GM21576 (cell line): ENCODE data around the gene SETBP1.

Experiments used
- ATAC-seq: cut with Tn5 transposase; IDR thresholded peaks from one replicate; pipeline ENCODE4 v1.9.1; 2021; ENCODE audit warnings: mild to moderate bottlenecking, moderate library complexity; ENCODE audit not compliant: unreplicated experiment

The SETBP1 gene

DNA sequence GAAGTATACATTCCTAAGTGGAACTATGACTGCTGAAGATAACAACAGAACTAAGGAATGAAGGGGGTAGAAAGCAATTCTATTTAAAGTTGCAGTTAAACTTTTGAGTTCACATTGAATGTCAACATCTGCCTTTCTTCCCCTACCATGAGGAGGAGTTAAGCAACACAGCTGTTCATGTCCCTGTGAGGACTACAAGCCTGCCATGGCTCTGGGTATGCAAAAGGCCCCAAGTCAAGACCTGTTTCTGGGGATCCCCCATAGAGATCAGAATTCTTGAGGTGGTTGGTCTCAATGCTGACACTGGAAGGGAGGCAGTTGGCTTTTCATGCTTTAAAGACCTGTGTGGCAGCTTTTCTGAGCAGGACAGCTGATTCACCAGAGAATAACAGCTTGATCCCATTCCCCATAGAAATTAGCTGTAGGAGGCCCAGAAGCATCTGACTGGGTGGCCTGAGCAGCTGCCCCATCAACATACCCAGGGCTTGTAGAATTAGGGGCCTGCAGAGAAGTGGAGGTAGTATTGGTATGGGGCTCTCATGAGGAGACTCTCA lies 131.0 kb downstream of the SETBP1 start:
- ATAC-seq: no peak

DNA sequence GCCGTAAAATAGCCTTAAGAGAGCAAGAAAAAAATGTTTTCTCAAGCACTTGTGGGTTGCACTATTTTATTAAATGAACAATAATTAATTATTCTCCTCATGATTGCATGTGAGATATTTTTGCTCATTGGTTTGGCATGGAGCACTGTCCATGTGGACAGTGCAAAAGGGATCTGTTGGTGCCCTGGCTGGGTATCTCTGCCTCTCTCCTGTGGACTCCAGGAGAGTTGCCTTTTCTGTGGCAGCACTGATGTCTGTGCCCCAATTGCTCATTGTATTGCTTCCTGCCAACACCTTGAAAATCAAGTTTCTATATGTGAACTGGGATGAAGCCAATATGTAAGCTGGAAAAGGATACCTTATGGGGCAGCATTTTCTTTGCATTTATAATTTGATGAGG lies 131.7 kb downstream of the SETBP1 start:
- ATAC-seq: no peak

DNA sequence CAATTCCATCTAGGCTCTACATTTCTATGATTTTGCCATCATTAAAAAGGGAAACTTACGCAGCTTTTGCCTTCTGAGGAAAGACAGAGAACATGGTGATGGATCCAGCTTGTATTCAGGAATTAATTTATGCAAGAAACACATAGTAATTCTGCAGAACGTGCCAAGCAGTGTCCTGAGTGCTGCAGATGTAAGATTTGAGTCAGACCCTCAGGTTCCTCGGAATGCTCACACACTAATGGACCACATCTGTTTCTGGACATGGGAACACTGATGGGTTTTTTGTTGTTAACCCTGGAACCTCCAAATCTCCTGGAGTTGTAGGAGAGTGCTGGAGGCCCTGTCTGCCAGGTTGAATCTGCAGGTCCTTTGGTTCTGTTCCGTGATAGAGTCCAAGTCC lies 132.9 kb downstream of the SETBP1 start:
- no peak for ATAC-seq

DNA sequence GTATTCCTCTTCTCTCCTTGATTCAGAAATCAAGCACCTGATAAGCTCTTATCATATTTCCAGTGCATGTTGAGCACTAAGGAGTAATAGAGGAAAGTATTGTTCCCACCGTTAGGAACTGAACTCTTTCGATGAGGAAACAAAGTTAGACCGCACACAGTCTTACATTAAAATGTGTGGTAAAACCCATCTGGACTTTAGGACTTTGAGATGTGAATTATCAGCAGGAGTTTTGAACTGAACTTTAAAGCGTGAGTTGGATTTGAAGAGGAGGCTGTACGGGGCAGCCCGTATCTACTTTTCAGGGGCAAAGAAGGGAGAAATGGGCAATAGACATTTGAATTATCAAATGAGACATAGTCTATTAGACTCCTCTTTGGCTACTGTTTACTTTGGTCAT lies 134.4 kb downstream of the SETBP1 start:
- ATAC-seq: no peak

DNA sequence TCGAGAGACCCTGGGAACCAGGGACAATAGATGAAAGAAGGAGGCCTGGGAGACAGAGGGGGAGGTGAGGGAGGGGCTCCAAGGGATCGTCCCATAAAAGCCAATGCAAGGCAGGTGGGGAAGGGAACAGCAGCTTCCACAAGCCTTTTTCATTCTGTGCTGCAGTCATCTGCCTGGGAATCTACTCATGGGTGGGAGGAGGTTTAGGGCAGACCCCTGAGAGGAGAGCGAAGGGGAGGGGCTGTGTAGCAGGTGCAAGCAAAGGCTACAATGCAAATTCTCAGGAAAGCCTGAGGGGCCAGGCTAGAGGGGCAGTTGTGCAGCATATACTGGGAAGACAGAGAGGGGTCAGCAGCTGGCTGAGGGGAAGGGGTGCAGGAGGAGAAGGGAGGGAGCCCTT lies 135.4 kb downstream of the SETBP1 start:
- ATAC-seq: no peak

DNA sequence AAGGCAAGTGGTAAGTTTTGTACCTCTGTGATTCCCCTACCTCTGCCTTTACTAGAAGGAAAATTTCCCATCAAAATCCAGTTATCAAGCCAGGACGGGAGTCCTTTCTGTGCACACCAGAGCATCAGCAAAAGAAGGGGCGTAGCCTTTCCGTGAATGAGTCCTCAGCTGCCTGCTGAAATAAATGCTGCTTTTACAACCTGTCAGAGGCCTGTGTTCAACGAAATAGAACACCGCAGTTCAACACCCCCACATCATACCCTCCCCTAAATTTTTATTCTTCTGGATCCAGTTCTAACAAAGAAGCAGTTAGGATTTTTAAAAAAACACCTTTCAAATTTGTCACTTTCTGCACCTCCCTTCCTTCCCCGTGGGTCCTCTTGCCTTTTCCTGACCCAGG lies 135.8 kb downstream of the SETBP1 start:
- no peak for ATAC-seq

DNA sequence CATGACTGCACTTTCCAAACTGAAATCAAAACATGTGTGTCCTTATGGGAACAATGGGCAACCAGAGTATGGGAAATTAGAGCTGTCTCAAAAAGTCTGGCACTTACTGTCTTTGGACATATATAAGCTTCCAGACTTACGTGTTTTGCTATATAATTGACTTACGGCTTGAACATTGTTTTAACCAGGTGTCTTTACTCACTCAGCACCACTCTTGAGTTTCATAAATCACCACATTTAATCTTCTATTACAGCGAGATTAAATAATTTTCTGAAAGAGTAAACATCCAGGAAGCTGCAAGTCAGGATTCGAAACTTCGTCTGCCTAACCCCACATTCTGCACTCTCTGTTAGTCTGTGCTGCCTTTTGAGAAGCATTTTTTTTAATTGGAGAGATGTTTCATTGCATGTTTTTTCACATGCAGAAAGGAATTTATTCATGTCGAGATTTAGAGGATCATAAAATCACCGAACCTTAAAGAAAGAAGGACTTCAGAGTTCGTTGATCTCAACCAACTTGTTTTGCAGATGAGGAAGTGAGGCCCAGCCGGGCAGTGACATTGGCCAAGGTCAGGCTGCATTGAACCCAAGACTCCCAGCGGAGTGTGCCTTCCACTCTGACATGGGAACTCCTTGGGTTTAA lies 137.3 kb downstream of the SETBP1 start:
- no peak for ATAC-seq

DNA sequence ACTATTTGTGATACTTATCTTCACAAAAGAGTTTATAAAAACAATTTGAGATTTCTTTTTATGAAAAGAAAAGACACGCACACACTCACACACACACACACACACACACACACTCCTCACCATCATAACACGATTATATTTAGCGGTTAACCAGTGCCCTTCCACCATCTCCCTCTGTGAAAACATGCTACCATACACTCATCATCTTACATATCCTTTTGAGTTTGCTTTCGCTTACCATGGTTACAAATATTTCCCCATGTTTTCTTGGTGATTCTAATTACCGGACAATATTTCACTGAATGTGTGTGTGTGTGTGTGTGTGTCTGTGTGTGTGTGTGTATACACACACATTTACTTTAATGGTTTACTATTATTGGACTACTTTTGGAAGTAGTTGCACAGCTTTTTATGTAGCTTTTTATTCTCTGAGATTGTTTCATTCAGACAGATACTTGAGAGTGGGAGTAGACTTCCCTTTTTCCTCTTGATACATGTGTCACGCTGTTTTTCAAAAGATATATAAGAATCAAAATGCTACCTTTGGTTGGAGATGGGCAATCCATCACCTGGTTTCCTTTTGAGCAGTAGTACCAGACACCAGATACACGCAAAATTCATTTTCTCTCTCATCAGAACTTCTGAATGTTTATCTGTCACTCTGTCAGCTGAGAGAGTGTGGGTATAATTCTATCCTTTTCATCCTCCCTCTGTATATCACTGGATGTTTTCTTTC lies 138.1 kb downstream of the SETBP1 start:
- ATAC-seq: no peak

DNA sequence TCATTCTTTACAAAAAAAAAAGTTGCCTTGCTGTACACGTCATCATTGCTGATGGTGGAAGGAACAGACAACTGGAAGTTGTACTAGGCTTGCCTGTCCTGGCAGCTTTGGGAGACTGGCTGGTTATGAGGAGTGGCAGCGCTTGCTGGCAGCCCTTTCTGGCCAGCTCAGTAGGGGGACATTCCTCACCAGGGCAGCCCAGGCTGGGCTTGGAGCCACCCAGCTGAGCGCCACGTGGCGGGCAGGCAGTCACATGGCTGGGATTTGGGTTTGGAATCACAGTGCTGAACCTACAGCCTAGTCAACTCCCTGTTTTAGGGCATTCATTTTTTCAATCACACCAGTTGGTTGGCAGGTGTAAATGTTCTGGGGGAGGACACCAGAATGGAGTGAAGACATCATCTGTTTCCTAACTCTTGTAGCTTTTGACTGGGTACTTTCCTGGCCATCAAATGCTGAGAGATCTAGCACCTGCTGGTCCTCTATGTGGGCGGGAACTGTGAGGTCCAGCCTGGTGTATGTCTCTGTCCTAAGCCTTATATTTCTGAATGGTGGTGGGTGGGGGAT lies 139.3 kb downstream of the SETBP1 start:
- ATAC-seq: no peak

DNA sequence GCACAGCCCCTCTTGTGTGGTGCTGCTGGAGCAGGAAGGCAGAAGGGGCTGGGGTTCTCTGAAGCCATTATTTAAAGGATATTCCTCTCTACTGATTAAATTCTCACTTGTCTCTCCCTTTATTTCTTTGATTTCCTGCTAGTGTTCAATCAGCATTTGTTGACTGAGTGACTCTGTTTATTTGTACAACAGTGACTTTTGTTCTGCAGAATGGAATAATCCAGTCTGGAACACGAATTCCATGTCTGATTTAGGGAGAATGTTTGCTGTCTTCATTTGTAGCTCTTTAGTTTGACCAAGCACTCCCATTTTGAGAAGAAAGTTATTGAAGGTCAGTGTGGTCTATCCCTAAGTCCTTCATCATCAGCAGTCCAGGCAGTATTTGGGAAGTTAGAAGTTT lies 141.2 kb downstream of the SETBP1 start:
- no peak for ATAC-seq

DNA sequence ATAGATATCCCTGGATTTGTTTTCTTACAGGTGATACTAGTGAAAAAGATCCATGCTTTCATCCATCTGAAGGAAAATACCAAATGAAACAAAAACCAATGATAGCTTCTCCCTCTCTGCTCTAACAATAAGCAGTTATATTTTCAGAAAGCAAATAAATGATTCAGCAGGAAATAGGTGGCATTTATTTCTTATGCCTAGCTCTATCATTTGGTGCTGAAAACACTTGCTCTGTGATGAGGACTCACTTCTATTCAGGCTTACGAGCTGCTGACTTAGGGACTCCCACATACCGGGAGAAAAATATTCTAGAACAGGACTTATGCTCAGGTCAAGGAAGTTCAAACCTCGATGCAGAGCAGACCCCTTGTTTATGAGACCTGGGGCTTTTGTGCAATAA lies 142.6 kb downstream of the SETBP1 start:
- no peak for ATAC-seq

DNA sequence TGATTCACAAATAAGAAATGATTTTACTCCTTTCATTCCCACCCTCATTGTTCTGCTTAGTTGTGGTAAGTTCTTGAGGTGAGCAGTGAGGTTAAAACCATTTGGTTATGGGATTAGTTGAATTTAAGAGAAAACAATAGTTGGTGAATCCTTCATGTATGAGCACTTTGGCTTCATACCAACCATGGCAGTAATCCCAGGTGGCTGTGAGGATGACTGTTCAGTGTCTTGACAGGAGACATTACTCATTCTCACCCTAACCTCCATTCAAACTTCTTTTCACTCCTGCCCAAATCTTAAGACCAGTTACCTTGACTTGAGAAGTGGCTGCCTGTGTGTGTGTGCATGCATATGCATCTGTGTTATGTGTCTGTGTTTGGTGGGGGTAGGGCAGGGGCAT lies 143.1 kb downstream of the SETBP1 start:
- ATAC-seq: no peak

DNA sequence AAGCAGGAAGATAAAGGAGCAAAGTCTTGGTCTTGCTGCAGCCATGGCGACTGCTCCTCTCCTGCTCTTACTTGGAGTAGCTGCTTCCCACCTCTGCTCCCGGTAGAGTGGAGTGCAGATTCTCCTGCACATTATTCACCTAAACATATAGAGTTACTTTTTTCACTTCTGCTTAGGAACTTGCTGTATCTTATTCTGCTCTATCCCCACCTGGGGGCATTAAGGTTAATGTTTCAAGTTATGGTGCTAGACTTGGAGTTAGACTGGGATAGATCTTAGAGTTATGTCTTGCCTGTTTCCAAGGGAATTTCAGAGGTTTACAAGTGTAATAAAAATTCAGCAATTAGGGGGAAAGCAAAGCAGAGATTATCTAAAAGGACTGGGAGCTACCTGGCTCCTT lies 144.2 kb downstream of the SETBP1 start:
- no peak for ATAC-seq

DNA sequence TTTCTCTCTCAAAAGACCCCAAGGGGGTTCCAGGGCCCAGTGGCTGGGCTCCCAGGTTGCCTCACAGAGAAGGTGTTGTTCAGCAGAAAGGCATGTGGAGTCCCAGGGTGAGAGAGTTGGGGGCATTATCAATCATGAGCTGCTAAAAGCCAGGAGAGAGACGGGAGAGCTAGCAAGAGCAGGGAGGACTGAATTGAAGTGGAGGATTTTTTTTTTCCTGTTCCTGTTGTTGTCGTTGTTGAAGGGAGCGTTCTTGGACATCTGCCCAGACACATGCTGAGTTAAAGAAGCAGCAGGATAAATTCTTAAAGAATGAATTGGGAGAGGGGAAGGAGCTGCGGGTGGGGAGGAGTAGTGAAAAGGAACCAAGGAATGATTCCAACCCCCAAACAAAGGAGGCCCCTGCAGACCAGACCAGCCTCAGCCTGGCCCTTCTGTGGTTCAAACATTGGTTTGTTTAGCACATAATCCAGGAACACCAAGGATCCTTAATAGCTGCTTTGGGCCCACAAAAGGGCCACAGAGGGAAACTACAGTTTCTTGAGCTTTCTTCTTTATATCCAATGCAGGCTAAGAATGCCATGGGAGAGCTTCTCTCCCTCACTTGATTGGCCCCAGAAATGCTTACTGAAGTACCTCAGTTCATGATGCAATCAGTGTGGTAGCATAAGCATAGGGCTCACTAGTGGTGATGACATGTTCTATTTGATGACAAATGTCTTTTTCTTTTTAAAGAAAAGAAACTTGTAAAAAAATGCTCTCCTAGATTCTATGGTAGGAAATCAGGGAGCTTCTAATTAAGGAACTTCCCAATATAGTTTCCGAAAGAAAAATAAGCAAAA lies 146.0 kb downstream of the SETBP1 start:
- ATAC-seq: no peak

DNA sequence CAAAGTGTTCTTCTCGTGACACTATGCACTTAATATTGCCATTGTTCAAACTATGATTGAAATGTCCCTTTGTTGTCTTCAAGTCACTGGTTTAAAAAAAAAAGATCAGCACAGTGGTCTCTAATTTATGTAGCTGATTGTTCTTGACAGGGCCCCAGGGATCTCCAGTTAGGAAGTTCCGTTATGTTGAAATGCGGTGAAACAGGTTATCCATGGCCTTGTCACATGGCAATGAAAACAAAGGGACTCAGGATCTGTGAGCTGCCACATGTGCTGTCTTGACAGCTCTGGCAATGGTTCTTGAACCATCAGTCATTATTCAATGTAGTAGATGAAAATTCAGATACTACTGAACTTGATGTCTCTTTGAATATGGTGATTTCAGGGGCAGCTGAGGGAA lies 147.4 kb downstream of the SETBP1 start:
- ATAC-seq: no peak

DNA sequence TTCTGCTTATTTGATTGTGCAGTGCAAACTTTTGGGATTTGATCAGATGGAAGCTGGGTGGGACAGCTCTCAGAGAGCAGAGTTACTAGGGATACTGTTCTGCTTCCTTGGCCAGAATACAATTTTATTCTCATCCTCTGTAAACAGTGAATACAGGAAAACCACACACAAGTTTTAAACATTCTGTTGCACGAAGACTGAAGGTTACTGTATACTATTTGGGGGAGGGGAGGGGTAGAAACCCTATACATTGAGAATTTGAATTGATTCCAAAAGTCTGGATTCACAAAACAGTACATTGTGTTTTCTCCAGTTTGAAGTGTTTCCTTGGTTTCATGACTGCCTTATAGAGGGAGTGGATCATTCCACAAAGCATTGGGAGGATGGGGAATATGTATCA lies 149.9 kb downstream of the SETBP1 start:
- ATAC-seq: no peak

DNA sequence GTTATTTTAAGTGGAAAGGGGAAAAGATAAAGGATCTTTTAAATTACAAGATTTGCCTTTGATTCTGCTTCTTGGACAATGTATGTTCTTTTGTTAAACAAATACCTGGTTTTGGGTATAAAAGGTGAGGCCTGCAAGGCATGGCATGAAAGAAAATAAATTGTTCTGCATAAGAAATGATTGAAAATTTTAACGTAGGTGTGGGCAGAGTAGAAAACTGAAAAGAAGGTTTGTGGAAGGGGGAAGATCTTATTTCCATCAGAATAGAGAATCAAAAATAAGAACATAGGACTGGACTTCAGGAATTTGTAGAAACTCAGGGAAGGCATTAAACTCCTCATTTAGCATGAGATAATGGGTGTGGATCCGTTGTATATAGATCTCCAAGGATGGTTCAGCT lies 153.1 kb downstream of the SETBP1 start:
- no peak for ATAC-seq

DNA sequence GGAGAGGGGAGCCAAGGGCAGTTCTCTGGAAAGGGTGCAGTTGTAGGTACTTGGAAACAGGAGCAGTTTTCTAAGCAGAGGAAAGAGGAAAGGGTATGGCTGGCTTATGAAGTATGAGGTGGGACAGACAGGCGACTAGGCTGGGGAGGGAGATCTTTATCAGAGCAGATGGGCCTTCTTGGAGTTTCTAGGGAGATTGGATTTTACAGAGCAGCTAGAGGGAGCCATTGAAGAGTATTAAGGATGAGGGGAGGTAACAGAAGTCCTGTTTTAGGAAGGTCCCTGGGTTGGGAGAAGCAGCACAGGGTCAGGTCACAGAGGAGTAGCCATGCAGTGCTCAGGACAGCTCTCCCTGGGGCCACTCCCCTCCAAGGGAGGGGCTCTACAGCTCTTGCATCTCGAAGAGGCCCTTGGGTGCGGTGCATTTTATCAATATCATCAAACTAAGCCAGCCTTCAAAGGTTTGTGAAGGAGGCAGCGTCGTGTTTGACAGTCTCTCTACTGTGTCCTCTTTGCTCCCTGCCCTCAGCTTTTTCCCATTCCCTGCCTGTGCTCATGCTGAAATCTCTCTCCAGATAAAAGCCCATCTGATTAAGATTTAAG lies 154.3 kb downstream of the SETBP1 start:
- ATAC-seq: no peak

DNA sequence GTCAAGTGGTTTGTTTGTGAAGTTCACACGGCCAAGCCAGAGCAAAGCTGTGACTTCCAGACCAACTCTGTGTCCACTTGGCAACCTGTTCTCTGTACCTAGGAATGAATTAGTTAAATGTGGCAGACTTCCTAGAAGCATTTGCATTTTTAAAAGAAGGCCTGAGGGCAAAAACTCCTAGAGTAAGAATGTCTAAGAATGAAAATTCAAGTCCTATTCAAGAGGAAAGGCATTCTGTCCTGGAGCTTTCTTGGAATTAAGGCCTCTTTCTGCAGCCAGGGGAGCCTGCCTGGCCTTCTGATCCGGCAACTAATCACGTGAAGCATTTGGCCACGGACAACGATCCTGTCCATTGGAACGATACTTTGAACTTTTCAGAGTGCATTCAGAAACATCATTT lies 155.0 kb downstream of the SETBP1 start:
- ATAC-seq: no peak

DNA sequence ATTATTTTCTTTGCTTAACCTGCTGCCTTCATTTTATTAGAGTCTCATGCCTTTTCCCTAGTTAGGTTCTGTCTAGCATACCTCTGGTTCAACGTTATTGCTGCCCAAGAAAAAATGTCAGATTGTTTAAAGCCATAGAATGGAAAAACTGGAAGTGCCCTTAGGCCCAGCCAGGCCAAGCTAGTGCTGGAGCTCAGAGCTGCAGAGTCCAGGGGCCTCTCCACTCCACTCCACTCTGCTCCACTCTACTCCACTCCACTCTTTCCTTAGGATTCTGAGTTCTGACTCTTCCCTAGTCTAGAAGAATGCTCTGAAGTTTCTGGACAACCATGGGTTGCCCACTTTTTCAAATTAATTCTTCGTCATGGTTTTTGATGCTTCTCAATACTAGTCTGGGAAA lies 155.6 kb downstream of the SETBP1 start:
- ATAC-seq: no peak
